HCT116 (cell line): Measurements from ENCODE around the gene XPO1.

ENCODE experiments used
- EZH2 ChIP-seq: fragments of 200-600 bp; sonication (generic); IDR thresholded peaks from 2 replicates; pipeline ENCODE4 v1.6.1; 2017; ENCODE audit warnings: antibody characterized with exemption, mixed run types
- JUND ChIP-seq: IDR thresholded peaks from 2 replicates; pipeline ENCODE4 v1.6.1; 2012
- POLR2A ChIP-seq: IDR thresholded peaks from 2 replicates; pipeline ENCODE4 v1.7.0; 2011; ENCODE audit warnings: borderline replicate concordance; ENCODE audit not compliant: insufficient read depth, insufficient read length; ENCODE audit errors: extremely low read depth
- SP1 ChIP-seq: IDR thresholded peaks from 2 replicates; pipeline ENCODE4 v1.6.1; 2012; ENCODE audit warnings: low read depth
- SRF ChIP-seq: IDR thresholded peaks from 2 replicates; pipeline ENCODE4 v1.6.1; 2012; ENCODE audit warnings: low read depth
- TF ChIP-seq, protein P1 (sequence below), 3 experiments: fragments of 200-600 bp in 1 of 3; sonication (generic) in 1 of 3; IDR thresholded peaks in 2 of 3; conservative IDR thresholded peaks in 1 of 3; 2 replicates each; pipeline ENCODE4 v1.5.1; 2012 to 2017; ENCODE audit warnings: low read depth in 2 of 3, low read length in 2 of 3, antibody characterized with exemption in 1 of 3, borderline replicate concordance in 1 of 3, control low read depth in 1 of 3, mild to moderate bottlenecking in 1 of 3, mixed read lengths in 1 of 3, mixed run types in 1 of 3, moderate library complexity in 1 of 3; ENCODE audit not compliant: insufficient read depth in 1 of 3
- TF ChIP-seq, protein P2 (sequence below): IDR thresholded peaks from 2 replicates; pipeline ENCODE4 v1.6.1; 2012

DNA sequence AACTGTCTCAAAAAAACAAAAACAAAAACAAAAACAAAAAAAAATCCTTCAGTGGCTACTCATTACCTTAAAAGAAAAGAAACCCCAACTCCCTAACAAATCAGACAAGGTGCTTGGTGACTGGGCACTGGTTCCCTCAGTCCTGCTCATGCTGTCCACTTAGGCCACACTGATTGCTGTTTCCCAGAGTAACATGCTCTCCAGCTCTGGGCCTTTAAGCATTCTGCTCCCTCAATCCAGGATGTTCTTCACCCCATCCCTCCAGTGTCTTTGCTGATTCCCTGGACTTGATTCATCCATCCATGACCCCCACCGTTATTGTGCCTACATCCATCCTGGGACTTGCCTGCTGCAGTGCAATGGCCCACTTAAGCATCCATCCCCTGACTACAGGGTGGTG, 16.4 kb upstream of the XPO1 start:
- no peak for TF ChIP-seq EZH2
- TF ChIP-seq, protein P1, sequence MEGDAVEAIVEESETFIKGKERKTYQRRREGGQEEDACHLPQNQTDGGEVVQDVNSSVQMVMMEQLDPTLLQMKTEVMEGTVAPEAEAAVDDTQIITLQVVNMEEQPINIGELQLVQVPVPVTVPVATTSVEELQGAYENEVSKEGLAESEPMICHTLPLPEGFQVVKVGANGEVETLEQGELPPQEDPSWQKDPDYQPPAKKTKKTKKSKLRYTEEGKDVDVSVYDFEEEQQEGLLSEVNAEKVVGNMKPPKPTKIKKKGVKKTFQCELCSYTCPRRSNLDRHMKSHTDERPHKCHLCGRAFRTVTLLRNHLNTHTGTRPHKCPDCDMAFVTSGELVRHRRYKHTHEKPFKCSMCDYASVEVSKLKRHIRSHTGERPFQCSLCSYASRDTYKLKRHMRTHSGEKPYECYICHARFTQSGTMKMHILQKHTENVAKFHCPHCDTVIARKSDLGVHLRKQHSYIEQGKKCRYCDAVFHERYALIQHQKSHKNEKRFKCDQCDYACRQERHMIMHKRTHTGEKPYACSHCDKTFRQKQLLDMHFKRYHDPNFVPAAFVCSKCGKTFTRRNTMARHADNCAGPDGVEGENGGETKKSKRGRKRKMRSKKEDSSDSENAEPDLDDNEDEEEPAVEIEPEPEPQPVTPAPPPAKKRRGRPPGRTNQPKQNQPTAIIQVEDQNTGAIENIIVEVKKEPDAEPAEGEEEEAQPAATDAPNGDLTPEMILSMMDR (IDR thresholded peaks at IDR 0.05 in 2 of 3, conservative IDR thresholded peaks at IDR 0.05 in 1 of 3; ENCODE audit: borderline replicate concordance in 1 of 3, insufficient read depth in 1 of 3, low read depth in 2 of 3, low read length in 2 of 3), result no peak
- no peak for TF ChIP-seq SRF
- TF ChIP-seq SP1, result no peak
- TF ChIP-seq, protein P2, sequence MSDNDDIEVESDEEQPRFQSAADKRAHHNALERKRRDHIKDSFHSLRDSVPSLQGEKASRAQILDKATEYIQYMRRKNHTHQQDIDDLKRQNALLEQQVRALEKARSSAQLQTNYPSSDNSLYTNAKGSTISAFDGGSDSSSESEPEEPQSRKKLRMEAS, result no peak
- TF ChIP-seq POLR2A, result no peak
- TF ChIP-seq JUND, result no peak
